IMR-90 (cell line): ENCODE results near the gene AURKA. TPM values are rescaled to one million over a fixed set of nuclear protein-coding genes. Genes with fewer than 3 reads are reported as not detected.

Experiments used
- ATAC-seq: fragments of 200-7000 bp; cut with Tn5 transposase; 2 replicates; pipeline ENCODE4 v1.9.1; 2020; ENCODE audit warnings: low read depth, mild to moderate bottlenecking, moderate library complexity
- BruUV-seq: library from RNA; stranded (reverse); fragments of 400-500 nt; replicated peaks from 2 replicates; lab custom pipeline; 2021; lab: Mats Ljungman, UMichigan
- CTCF ChIA-PET: fragments of 300-600 bp; formaldehyde crosslinking; extraction: SDS; loops from one replicate; lab custom pipeline; 2021; ENCODE audit warnings: antibody characterized with exemption; lab: Yijun Ruan, JAX
- POLR2A ChIA-PET: fragments of 300-600 bp; sonication (Branson Sonifier 250); formaldehyde crosslinking; loops from one replicate; lab custom pipeline; 2022; ENCODE audit warnings: antibody characterized with exemption; ENCODE audit not compliant: unreplicated experiment; lab: Charles Lee
- DNase-seq: peaks from one replicate; pipeline ENCODE4 v3.0.0; 2013
- H2AFZ ChIP-seq: replicated peaks from 2 replicates; pipeline ENCODE3; 2013; ENCODE audit warnings: low read length, mild to moderate bottlenecking; ENCODE audit not compliant: poor library complexity
- H2AK5ac ChIP-seq: 2 replicates; pipeline ENCODE4 v1.6.1; 2013; ENCODE audit warnings: low read depth, low read length, inconsistent platforms
- H2AK9ac ChIP-seq: replicated peaks from 2 replicates; pipeline ENCODE3; 2013; ENCODE audit warnings: mild to moderate bottlenecking, low read depth, low read length, moderate library complexity; ENCODE audit not compliant: poor library complexity
- H2BK120ac ChIP-seq: 2 replicates; pipeline ENCODE4 v1.6.1; 2013; ENCODE audit warnings: low read depth, low read length, inconsistent platforms
- H2BK15ac ChIP-seq: 3 replicates; pipeline ENCODE4 v1.6.1; 2013; ENCODE audit warnings: low read depth, low read length, inconsistent platforms
- H2BK20ac ChIP-seq: 2 replicates; pipeline ENCODE4 v1.6.1; 2013; ENCODE audit warnings: low read depth, mild to moderate bottlenecking, inconsistent platforms, low read length, moderate library complexity
- H2BK5ac ChIP-seq: 2 replicates; pipeline ENCODE4 v1.6.1; 2013; ENCODE audit warnings: mild to moderate bottlenecking, low read depth, low read length, inconsistent platforms; ENCODE audit not compliant: poor library complexity, severe bottlenecking
- H3K14ac ChIP-seq: replicated peaks from 2 replicates; pipeline ENCODE4 v1.6.1; 2013; ENCODE audit warnings: low read depth, low read length, inconsistent platforms
- H3K18ac ChIP-seq: 2 replicates; pipeline ENCODE4 v1.6.1; 2013; ENCODE audit warnings: low read depth, low read length, control low read depth
- H3K23ac ChIP-seq: 2 replicates; pipeline ENCODE4 v1.6.1; 2013; ENCODE audit warnings: low read depth, low read length, inconsistent platforms
- H3K27ac ChIP-seq: 2 replicates; pipeline ENCODE4 v1.5.1; 2013; ENCODE audit warnings: mild to moderate bottlenecking, control low read depth, low read length; ENCODE audit not compliant: insufficient read depth
- H3K27me3 ChIP-seq: 2 replicates; pipeline ENCODE4 v1.6.1; 2013; ENCODE audit warnings: low read length; ENCODE audit not compliant: control insufficient read depth, insufficient read depth
- H3K36me3 ChIP-seq: 2 replicates; pipeline ENCODE4 v1.6.1; 2013; ENCODE audit warnings: low read length, mixed read lengths; ENCODE audit not compliant: control insufficient read depth, insufficient read depth
- H3K4ac ChIP-seq: 2 replicates; pipeline ENCODE4 v1.6.1; 2013; ENCODE audit warnings: low read depth, low read length, inconsistent platforms
- H3K4me1 ChIP-seq: 2 replicates; pipeline ENCODE4 v1.6.1; 2013; ENCODE audit warnings: low read length, mixed read lengths; ENCODE audit not compliant: control insufficient read depth, insufficient read depth
- H3K4me2 ChIP-seq: 2 replicates; pipeline ENCODE4 v1.6.1; 2013; ENCODE audit warnings: low read depth, mild to moderate bottlenecking, control low read depth, low read length, moderate library complexity
- H3K4me3 ChIP-seq: 2 replicates; pipeline ENCODE4 v1.5.1; 2013; ENCODE audit warnings: low read depth, mild to moderate bottlenecking, control low read depth, low read length, moderate library complexity; ENCODE audit not compliant: insufficient read depth
- H3K56ac ChIP-seq: 2 replicates; pipeline ENCODE4 v1.6.1; 2013; ENCODE audit warnings: low read length, inconsistent platforms; ENCODE audit not compliant: insufficient read depth; ENCODE audit errors: extremely low read depth
- H3K79me1 ChIP-seq, 2 experiments: 2 replicates each; pipeline ENCODE4 v1.6.1; 2013; ENCODE audit warnings: low read length in 2 of 2, inconsistent platforms in 1 of 2, low read depth in 1 of 2
- H3K9ac ChIP-seq: 2 replicates; pipeline ENCODE4 v1.6.1; 2013; ENCODE audit warnings: low read depth, low read length, control low read depth
- H3K9me1 ChIP-seq: 2 replicates; pipeline ENCODE4 v1.6.1; 2013; ENCODE audit warnings: low read length, inconsistent platforms; ENCODE audit not compliant: insufficient read depth
- H3K9me3 ChIP-seq: 2 replicates; pipeline ENCODE4 v1.6.1; 2013; ENCODE audit warnings: low read length; ENCODE audit not compliant: control insufficient read depth, insufficient read depth
- H4K20me1 ChIP-seq: 2 replicates; pipeline ENCODE4 v1.6.1; 2013; ENCODE audit warnings: low read length, inconsistent platforms; ENCODE audit not compliant: insufficient read depth
- H4K5ac ChIP-seq: 2 replicates; pipeline ENCODE4 v1.6.1; 2013; ENCODE audit warnings: mild to moderate bottlenecking, low read depth, low read length, control low read depth
- H4K8ac ChIP-seq, 2 experiments: 2 replicates each; pipeline ENCODE4 v1.6.1; 2013; ENCODE audit warnings: low read depth in 2 of 2, low read length in 2 of 2, control low read depth in 1 of 2, inconsistent platforms in 1 of 2
- H4K91ac ChIP-seq: 2 replicates; pipeline ENCODE4 v1.6.1; 2013; ENCODE audit warnings: low read depth, low read length, inconsistent platforms; ENCODE audit not compliant: insufficient read depth
- BHLHE40 ChIP-seq: fragments of 150-350 bp; IDR thresholded peaks from 2 replicates; pipeline ENCODE4 v1.6.1; 2016; ENCODE audit warnings: mild to moderate bottlenecking, low read depth, low read length
- CEBPB ChIP-seq: IDR thresholded peaks from 2 replicates; pipeline ENCODE4 v1.6.1; 2012; ENCODE audit warnings: low read depth, low read length, improper control_type of control experiment
- CHD1 ChIP-seq: IDR thresholded peaks from 2 replicates; pipeline ENCODE4 v1.6.1; 2012; ENCODE audit warnings: low read depth, low read length, improper control_type of control experiment
- FOS ChIP-seq: fragments of 150-350 bp; IDR thresholded peaks from 2 replicates; pipeline ENCODE4 v1.6.1; 2016; ENCODE audit warnings: low read depth, low read length
- MAFK ChIP-seq: IDR thresholded peaks from 2 replicates; pipeline ENCODE4 v1.6.1; 2012; ENCODE audit warnings: low read depth, low read length, improper control_type of control experiment
- MAZ ChIP-seq: IDR thresholded peaks from 2 replicates; pipeline ENCODE4 v1.6.1; 2012; ENCODE audit warnings: low read depth, mild to moderate bottlenecking, low read length, improper control_type of control experiment, moderate library complexity, borderline replicate concordance
- MXI1 ChIP-seq: IDR thresholded peaks from 2 replicates; pipeline ENCODE4 v1.6.1; 2012; ENCODE audit warnings: low read depth, mild to moderate bottlenecking, low read length, moderate library complexity, borderline replicate concordance
- NFE2L2 ChIP-seq: fragments of 150-350 bp; IDR thresholded peaks from 2 replicates; pipeline ENCODE4 v1.6.1; 2016; ENCODE audit warnings: low read depth, mild to moderate bottlenecking, low read length
- POLR2A ChIP-seq: IDR thresholded peaks from 2 replicates; pipeline ENCODE4 v1.6.1; 2012; ENCODE audit warnings: mild to moderate bottlenecking, low read depth, low read length
- RAD21 ChIP-seq: IDR thresholded peaks from 2 replicates; pipeline ENCODE4 v1.6.1; 2012; ENCODE audit warnings: low read length, improper control_type of control experiment
- RCOR1 ChIP-seq: IDR thresholded peaks from 2 replicates; pipeline ENCODE4 v1.6.1; 2012; ENCODE audit warnings: mild to moderate bottlenecking, low read length, improper control_type of control experiment; ENCODE audit not compliant: insufficient replicate concordance
- RFX5 ChIP-seq: IDR thresholded peaks from 2 replicates; pipeline ENCODE4 v1.8.0; 2012; ENCODE audit warnings: low read depth, mild to moderate bottlenecking, low read length, moderate library complexity
- SMC3 ChIP-seq: fragments of 150-350 bp; IDR thresholded peaks from 2 replicates; pipeline ENCODE4 v1.6.1; 2016; ENCODE audit warnings: low read depth, mild to moderate bottlenecking, antibody characterized with exemption, low read length, moderate library complexity
- dilution Hi-C: fragments of 300-500 bp; cut with HindIII; formaldehyde crosslinking; loops from one replicate; pipeline ENCODE4 v1.14.3; 2018; ENCODE audit warnings: low sequenced_read_pairs; ENCODE audit not compliant: unreplicated experiment
- in situ Hi-C: fragments of 300-500 bp; cut with MboI; formaldehyde crosslinking; loops from 3 replicates; pipeline ENCODE4 v1.14.3; 2019; ENCODE audit warnings: low sequenced_read_pairs, inconsistent platforms, mixed read lengths
- intact Hi-C: fragments of 100-400 bp; cut with micrococcal nuclease; formaldehyde crosslinking; loops from 2 replicates; pipeline ENCODE4 v1.10.0; 2022
- polyA plus RNA-seq, 3 experiments: library from polyadenylated mRNA; depleted of rRNA; stranded (reverse); fragments of >200 nt; gene quantifications; 2 replicates each; pipeline ENCODE4 v1.2.3, GENCODE V29; 2012; ENCODE audit warnings: low replicate concordance in 1 of 3
- total RNA-seq: library from RNA; depleted of rRNA; stranded (reverse); fragments of >200 nt; gene quantifications from 2 replicates; pipeline ENCODE4 v1.2.3, GENCODE V29; 2012
- TF ChIP-seq, protein P1 (sequence below): conservative IDR thresholded peaks from 2 replicates; pipeline ENCODE4 v1.5.1; 2012; ENCODE audit warnings: mild to moderate bottlenecking, low read depth, low read length, improper control_type of control experiment
- TF ChIP-seq, protein P2 (sequence below): fragments of 150-350 bp; IDR thresholded peaks from 2 replicates; pipeline ENCODE4 v1.6.1; 2017; ENCODE audit warnings: mild to moderate bottlenecking, antibody characterized with exemption, low read length, low read depth
- TF ChIP-seq, protein P3 (sequence below): fragments of 150-350 bp; IDR thresholded peaks from 2 replicates; pipeline ENCODE4 v1.6.1; 2016; ENCODE audit warnings: low read depth, mild to moderate bottlenecking, low read length, moderate library complexity, borderline replicate concordance

AURKA gene
- total and polyA plus RNA-seq, 2 of the 4 experiments (the other 2 are of a cell fraction) = 68.0 to 83.3 TPM

GRCh38 chr20:56400001-56400640 is 8.1 kb upstream of the AURKA start:
- in situ Hi-C loops = no loop called here
- dilution Hi-C loops = no loop called here
- peaks cover 22 to 44% of the 10 kb centered on the region in 2 experiments for H3K79me1 ChIP-seq
- POLR2A ChIA-PET = no interaction called here
- H4K91ac ChIP-seq = no peak overlapping the region
- H3K27me3 ChIP-seq = no peaks in the 10 kb centered on the region
- H3K23ac ChIP-seq = no peak overlapping the region
- CTCF ChIA-PET = interaction anchor here (0.5 to 0.9 kb wide), 2 partner anchors 19 to 79 kb away, joined by 3 to 4 read pairs; no protein-coding TSS in a partner anchor
- DNase-seq = peak; percentile 84
- peak overlapping the region; percentile 67 for H4K5ac ChIP-seq
- intact Hi-C loops = loop anchor here (1.0 to 2.0 kb wide), 3 partner anchors 39 to 117 kb away; partner anchors contain the start of gene RTF2
- peaks cover 52% of the 10 kb centered on the region for H3K36me3 ChIP-seq
- no peak overlapping the region for H2AFZ ChIP-seq
- H3K4me3 ChIP-seq = no peak overlapping the region
- no peaks in the 10 kb centered on the region for H3K4me1 ChIP-seq
- H3K4ac ChIP-seq = peak overlapping the region; percentile 26; the same call in 1 of the 2 replicates
- H2BK5ac ChIP-seq = peak overlapping the region; percentile 88
- no peak overlapping the region for H2AK5ac ChIP-seq
- H2BK120ac ChIP-seq = no peak overlapping the region
- peak; percentile 87 for ATAC-seq
- TF ChIP-seq, protein P1, sequence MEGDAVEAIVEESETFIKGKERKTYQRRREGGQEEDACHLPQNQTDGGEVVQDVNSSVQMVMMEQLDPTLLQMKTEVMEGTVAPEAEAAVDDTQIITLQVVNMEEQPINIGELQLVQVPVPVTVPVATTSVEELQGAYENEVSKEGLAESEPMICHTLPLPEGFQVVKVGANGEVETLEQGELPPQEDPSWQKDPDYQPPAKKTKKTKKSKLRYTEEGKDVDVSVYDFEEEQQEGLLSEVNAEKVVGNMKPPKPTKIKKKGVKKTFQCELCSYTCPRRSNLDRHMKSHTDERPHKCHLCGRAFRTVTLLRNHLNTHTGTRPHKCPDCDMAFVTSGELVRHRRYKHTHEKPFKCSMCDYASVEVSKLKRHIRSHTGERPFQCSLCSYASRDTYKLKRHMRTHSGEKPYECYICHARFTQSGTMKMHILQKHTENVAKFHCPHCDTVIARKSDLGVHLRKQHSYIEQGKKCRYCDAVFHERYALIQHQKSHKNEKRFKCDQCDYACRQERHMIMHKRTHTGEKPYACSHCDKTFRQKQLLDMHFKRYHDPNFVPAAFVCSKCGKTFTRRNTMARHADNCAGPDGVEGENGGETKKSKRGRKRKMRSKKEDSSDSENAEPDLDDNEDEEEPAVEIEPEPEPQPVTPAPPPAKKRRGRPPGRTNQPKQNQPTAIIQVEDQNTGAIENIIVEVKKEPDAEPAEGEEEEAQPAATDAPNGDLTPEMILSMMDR = peak; percentile 77
- no peak for TF ChIP-seq BHLHE40
- no peak for TF ChIP-seq RFX5
- TF ChIP-seq CEBPB = no peak
- TF ChIP-seq NFE2L2 = no peak
- TF ChIP-seq, protein P2, sequence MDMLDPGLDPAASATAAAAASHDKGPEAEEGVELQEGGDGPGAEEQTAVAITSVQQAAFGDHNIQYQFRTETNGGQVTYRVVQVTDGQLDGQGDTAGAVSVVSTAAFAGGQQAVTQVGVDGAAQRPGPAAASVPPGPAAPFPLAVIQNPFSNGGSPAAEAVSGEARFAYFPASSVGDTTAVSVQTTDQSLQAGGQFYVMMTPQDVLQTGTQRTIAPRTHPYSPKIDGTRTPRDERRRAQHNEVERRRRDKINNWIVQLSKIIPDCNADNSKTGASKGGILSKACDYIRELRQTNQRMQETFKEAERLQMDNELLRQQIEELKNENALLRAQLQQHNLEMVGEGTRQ = no peak
- TF ChIP-seq POLR2A = no peak
- TF ChIP-seq, protein P3, sequence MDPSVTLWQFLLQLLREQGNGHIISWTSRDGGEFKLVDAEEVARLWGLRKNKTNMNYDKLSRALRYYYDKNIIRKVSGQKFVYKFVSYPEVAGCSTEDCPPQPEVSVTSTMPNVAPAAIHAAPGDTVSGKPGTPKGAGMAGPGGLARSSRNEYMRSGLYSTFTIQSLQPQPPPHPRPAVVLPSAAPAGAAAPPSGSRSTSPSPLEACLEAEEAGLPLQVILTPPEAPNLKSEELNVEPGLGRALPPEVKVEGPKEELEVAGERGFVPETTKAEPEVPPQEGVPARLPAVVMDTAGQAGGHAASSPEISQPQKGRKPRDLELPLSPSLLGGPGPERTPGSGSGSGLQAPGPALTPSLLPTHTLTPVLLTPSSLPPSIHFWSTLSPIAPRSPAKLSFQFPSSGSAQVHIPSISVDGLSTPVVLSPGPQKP = no peak
- no peak for TF ChIP-seq CHD1
- TF ChIP-seq MAFK = no peak
- peak; percentile 86 for TF ChIP-seq SMC3
- peak; percentile 87 for TF ChIP-seq RAD21
- no peak for TF ChIP-seq MXI1
- TF ChIP-seq FOS = no peak
- TF ChIP-seq MAZ = no peak
- no peak for TF ChIP-seq RCOR1
- H2AK9ac ChIP-seq = no peak overlapping the region
- H4K20me1 ChIP-seq = no peaks in the 10 kb centered on the region
- no peak overlapping the region for H2BK20ac ChIP-seq
- no TSS peak for BruUV-seq
- H3K56ac ChIP-seq = no peak overlapping the region
- H3K18ac ChIP-seq = no peak overlapping the region
- H3K9me1 ChIP-seq = no peaks in the 10 kb centered on the region
- 0 out of 4 replicates have a peak overlapping the region, but pooled peaks of 1 of the 2 experiments have one; percentile 28 for H4K8ac ChIP-seq
- H3K27ac ChIP-seq = no peak overlapping the region; the same call in 1 of the 2 replicates
- no peak overlapping the region for H3K14ac ChIP-seq
- no peak overlapping the region for H2BK15ac ChIP-seq
- H3K9ac ChIP-seq = no peak overlapping the region; the same call in 1 of the 2 replicates
- H3K9me3 ChIP-seq = no peaks in the 10 kb centered on the region
- no peak overlapping the region for H3K4me2 ChIP-seq
